GM18517 (cell line): ENCODE data around the gene PTPRK.

ENCODE experiments used
- ATAC-seq: cut with Tn5 transposase; IDR thresholded peaks from one replicate; pipeline ENCODE4 v1.9.1; 2021; ENCODE audit warnings: mild to moderate bottlenecking, moderate library complexity; ENCODE audit not compliant: unreplicated experiment

The PTPRK gene

DNA sequence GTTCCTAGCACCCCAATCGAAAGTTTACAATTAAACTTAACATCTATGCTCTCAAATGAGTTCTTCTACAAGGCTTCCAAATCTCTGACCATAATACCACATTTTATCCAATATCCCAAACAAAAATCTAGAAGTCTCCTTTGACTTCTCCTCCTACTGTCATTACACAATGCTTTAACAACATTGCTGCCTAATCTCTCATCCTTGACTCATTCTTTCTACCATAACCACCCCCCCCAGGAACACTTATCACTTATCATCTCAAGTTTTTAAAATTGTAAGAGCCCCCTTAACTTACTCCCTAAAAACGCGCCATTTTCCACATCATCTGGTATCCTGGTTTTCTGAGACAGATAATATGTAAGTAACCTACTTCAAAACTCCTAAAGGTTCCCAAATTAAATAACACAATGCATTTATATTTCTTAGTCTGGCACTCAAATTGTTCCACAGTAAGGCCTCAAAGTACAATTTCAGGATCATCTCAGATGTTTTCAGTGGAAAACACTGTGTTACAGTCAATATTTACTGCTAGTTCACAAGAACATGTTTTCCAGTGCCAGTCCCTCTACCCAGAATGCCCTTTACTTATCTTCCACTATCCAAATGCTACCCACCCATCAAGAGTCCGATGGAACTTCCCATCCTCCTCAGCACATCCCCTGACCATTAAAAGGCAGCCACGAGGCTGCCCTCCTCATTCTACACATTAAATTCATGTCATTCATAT is 311.4 kb downstream of the PTPRK start:
- no peak for ATAC-seq

DNA sequence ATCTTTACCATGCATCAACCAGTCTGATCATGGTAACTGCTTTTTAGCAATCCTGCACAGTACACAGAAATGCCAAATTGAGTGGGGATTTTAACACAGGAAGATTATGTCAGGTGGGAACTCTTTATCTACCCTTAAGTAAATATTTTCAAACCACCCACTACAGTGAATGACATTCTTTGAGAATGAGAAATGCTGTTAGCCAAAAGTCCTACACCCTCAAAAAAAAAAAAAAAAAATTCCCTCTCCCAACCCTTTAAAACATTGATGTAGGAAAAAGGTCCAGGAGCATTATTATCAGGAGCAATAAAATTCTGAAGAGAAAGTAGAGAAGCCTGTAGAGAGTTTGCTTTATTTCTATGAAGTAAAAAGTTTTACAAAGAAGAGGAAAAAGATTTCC is 312.3 kb downstream of the PTPRK start:
- ATAC-seq: no peak

DNA sequence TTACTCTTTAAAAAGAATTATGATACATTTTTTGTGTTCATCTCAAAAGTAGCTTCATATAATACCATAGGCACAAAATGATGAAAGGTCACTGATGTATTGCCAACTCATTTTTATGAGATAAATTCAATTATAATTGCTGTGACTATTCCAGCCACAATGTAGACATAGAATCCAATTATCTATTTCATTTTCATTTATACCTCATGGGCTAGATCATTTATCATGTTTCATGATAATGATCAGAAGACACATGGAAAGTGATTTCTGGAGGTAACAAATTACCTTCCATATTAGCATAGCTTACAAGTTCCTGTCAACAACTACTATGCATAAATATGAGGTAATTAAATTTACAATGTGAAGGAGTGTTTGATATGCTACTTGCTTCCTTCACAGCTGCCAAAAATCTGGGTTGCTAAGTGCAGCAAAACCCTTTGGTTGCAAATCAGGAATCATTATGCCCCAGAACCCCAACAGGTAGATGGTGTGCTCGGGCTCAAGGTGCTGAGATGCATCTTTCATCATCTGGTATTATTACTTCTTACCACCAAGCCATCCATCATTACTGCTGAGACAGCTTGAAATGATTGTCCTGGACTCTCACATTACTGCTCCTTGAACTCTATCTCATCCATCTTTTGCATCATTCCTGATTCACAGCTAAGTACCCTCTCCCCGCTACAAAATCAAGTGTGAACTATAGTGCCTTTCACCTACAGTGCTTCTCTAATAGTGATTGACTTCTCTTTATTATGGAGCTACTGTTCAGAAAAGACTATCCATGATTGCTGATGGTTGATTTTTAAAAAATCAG is 313.6 kb downstream of the PTPRK start:
- no peak for ATAC-seq

DNA sequence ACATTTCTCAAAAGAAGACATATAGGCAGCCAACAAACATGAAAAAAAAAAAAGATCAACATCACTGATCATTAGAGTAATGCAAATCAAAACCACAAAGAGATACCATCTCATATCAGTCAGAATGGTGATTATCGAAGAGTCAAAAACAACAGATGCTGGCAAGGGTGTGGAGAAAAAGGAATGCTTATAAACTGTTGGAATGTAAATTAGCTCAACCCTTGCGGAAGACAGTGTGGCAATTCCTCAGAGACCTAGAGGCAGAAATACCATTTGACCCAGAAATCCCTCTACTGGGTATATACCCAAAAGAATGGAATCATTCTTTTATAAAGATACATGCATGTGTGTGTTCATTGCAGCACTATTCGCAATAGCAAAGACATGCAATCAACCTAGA is 315.8 kb downstream of the PTPRK start:
- ATAC-seq: no peak

DNA sequence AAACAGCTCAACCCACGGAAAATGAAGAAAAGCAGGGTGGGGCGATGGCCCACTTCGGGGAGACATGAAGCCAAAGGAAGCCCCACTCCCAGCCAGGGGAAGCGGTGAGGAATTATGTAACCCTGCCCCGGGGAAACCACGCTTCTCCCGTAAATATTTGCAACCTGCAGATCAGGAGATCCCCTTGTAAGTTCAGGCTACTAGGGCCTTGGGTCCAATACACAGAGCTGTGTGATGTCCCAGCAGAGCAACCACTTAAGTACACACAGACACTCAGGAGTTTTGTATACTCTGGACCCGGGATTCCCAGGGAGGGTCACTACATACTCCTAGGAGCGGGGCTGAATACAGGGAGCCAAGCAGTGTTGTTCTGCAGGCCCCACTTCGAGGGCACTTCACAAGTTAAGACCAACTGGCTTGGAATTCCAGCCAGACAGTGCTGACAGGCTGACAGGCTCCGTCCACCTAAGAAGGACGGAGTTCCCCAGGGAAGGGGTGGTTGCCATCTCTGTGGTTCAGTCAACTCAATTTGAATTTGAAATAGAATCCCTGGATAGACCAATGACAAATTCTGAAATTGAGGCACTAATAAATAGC is 318.1 kb downstream of the PTPRK start:
- ATAC-seq: no peak

DNA sequence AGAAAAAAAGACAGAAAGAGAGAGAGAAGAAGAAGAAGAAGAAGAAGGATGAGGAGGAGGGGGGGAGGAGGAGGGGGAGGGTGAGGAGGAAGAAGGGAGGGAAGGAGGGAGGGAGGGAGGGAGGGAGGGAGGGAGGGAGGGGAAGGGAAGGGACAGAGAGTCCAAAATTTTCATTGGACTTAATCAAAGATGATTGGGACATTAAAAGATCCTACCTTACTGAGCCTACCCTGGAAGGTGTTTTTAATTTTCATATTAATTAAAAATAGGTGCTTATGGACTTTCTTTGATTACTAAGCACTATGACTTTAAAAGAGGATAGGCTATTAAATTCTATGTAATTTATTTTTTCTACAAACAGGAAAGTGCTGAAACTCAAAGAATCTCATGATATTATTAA is 319.6 kb downstream of the PTPRK start:
- no peak for ATAC-seq

DNA sequence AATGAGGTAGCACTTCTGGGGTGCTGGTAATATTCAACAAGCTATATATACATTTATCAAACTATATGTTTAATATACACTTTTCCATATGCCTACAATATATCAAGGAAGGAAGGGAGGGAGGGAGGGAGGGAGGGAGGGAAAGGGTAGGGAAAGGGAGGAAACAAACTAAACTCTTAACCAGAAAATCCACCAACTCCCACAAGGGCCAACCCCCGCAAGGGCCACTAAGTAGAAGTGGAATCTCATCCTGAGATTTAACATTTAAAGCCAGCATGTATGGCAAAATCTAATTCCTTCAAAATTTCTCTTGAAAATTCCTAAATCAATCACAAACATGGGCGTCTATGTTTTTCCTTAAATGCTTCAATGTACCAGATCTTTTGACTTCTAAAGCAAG is 320.9 kb downstream of the PTPRK start:
- ATAC-seq: no peak

DNA sequence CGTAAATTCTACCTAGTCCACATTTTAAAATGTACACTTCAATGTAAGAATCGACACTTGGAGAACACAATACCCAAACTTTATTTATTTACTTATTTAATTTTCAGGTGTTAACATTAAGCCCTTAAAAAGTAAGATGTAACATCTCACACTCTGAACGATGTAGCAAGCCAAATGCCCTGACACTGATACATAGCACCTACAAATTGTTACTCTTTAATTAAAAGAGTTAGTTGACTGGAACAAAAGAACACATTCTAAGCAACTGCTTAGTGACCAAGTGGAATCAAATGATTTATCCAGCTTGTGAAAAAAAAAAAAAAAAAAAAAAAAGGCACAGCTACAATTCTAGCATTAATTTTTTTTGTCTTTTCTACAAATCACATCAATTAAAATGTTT is 327.4 kb downstream of the PTPRK start:
- no peak for ATAC-seq

DNA sequence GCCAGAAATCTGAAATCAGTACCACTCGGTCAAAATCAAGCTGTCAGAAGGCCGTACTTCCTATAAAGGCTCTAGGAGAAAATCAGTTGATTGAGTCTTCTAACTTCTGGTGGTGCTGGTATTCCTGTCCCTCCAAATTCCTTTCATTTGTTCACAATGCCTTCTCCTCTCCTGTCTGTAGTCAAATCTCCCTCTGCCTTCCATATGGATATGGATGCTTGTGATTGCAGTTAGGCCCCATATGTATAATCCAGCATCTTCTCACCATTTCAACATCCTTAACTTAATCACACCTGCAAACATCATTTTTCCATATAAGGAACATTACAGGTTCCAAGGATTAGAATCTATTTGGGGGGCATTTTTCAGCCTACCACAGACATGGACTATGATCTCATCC is 331.7 kb downstream of the PTPRK start:
- ATAC-seq: no peak

DNA sequence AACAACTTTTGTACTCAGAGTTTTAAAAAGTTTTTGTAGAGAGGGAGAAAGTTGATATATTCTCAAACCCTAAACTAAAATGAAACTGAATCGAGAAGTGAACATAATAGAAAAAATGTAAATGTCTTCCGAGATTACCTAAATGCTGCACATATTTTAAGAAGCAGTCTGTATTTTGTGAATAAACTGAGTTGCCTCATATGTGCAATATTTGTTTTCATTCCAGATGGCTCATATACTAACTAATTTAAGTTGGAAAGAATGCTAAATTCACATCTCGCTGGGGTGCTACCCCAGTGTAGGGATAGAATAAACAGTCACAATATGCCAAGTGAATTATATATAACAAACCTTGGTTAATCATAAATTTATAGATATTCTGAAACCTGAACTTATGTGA is 333.7 kb downstream of the PTPRK start:
- no peak for ATAC-seq

DNA sequence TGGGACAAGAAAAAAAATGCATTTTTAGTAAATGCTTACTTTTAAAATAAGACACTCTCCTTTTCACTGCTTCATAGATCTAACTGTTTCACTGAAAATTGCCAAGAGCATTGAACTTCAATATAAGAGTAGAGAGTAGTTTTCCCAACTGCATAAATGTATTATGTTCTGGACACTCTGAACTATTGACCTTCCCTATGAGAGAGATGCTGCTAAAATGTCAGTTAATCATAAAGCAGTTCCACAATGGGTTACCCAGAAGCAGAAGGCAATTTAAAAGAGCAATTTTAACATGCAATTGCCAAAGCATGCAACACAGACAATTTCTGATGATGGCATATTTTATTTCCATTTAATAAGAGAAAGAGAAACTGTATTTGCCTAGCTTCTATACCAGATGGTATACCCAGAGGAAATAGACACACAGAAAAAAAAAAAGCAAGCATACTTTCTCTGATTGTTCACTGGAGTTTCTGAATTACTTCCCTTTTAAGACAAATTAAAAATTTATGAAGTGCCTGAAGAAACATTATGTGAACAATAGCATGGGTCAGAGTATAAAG is 340.4 kb downstream of the PTPRK start:
- ATAC-seq: no peak

DNA sequence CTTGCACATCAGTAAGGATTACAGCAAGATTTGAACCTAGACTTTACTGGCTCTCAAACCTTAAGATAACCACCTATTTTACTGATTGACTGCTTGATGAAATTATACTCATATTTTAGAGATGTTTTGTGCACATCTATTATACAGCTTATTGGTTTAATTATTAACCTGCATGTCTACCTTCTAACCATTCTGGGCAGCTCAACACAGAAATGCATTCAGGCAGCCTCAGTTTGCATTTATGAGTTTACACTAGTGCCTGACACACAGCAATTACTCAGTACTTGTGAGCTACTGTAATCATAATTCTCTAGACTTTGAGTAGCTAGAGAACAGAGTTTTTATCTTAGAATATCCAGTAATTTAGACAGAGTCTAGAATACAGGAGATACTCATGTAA is 345.7 kb downstream of the PTPRK start:
- no peak for ATAC-seq

DNA sequence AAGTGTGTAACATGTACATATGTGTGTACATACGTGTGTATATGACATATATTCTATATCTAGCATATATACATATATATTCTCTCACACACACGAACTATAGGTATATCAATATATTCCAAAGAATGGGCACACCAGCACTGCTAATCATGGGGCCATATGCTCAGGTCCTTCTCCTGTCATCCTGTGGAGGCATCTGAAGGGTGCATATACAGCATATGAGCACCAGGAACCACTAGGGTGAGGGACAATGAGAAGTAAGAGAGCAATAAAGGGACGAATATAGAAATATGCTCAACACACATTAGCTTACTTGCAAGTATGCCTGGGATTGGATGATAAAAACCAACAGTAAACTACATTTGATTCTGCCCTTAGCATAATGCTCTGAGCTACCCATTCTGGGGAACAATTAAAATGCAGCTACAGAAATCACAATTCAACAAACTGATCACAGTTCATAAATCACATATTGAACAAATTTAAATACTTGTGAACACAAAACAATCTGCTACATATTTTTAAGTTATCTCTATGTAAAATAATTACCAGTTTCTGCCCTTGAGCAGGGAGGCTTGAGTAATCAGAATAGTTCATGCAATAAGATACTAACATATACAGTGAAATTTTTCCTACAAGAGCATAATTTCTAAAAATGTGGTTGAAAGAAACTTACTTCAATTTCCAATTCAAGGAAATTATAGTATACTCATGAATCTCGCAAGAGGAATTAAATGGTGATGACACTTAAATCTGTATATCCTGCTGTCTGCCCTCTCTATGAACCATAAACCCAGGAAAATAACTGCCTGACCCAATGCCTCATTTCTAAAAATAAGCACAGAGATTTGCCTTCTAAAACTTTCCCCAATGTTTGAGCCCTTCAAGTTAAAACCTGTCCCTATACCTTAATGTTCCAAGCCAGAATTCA is 347.4 kb downstream of the PTPRK start:
- no peak for ATAC-seq

DNA sequence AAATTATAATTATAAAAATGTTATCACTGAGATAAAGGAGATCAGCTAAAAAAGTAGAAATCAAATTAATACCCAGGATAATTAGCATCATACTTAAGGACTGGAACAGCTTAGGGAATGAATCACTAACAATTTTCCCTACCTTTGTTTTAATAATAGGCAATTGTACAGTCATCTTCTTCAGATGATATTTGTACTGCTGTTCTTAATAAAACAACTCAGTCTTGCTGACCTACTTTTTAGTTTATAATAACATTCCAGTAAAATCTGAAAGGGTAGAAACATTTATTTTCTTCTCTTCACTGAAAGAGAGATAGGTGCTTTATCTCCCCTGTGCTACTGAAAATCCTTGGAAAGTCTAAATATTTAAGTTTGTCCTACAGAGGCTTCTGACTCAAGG is 348.3 kb downstream of the PTPRK start:
- no peak for ATAC-seq

DNA sequence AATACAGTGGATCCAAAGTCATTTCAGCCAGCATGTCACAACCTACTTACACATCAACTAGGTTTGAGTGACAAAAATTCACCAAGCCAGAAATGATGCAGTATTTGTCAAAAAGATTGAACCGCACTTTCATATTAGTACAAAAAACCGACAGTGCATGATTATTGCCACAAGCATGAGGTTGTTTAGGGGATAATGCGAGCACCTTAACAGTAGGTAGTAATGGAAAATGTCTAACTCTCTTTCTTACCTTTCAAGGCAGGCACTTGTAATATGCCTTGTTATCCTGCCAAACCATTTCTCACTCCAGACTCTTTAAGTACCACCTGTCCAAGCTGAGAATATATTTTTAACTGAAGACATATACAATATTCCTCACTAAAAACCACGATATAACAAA is 349.2 kb downstream of the PTPRK start:
- no peak for ATAC-seq

DNA sequence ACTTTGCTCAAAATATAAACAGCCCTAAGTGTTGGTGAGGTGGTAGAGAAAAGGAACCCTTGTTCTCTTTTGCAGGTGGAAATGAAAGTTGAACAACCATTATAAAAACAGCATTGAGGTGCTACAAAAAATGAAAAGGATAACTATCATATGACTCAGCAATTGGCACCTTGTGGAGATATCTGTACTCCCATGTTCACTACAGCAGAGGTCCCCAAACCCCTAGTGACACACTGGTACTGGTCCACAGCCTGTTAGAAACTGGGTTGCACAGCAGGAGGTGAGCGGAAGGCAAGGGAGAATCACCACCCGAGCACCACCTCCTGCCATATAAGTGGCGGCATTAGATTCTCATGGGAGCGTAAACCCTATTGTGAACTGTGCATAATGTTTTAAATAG is 352.2 kb downstream of the PTPRK start:
- no peak for ATAC-seq

DNA sequence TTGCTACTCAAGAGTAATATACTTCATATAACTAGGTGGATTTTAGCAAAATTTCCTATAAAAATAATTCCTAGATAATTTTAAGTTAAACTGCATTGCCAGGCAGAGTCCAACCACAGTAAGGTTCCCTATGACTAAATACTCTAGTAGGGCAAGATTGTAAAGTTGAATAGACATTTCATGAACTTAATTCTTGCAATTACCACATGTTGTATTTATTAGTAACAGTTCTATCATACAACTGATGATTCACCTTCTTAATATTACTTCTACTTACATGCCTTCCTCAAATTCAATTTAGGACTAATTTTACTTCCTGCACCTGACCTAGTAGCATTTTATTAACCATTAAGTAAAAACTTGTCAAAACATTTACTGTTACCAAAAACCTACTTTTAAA is 352.8 kb downstream of the PTPRK start:
- ATAC-seq: no peak

DNA sequence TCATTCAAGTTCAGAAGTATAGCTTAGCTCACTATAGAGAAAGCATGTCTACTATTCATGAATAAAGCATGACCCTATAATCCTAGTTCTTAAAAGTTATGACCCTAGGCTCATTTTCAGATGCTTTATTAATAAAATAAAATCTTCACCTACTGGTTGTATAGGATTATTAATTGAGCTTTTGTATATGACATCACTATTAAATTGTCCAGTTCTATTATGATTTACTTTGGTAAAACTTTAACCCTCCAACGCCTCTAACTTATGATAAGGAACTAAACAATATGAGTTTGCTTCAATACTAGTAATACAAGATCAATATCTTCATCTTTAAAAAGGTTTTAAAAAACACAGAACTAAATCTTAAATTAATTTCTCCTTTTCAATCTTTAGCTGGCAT is 356.1 kb downstream of the PTPRK start:
- ATAC-seq: no peak

DNA sequence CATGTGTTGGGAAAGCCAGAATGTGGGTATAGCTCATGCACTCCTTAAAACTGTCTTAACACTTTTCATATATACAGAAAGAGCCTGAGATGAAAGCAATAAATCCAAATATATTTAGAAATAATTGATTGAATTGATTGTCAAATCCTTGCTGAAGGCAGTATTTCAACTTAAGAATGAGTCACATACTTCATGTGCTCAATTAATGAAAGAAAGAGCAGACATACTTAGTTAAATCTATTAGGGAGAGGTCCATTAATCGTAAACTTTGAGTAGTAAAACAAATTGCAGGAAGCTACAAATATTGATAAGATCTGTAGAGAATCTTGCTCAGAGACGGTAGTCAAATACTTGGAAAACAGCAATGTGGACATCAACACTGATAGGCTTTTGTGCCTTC is 358.0 kb downstream of the PTPRK start:
- ATAC-seq: no peak

DNA sequence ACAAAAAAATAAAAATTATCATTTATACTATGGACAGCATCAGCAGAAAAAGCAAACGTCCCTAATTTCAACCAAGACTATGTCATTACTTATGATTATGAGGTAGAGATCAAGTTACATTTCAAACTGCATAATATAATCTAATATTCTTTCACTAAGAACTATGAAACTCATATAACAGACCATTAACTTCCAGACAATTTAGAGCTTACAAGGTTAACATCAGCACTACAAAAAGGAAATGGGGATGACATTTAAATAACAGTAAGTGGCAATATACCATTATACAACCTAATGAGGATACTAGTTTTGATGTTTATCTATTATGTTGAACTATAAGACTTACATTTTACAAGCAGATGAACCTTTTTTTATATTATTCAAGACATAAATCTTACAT is 358.6 kb downstream of the PTPRK start:
- ATAC-seq: no peak

DNA sequence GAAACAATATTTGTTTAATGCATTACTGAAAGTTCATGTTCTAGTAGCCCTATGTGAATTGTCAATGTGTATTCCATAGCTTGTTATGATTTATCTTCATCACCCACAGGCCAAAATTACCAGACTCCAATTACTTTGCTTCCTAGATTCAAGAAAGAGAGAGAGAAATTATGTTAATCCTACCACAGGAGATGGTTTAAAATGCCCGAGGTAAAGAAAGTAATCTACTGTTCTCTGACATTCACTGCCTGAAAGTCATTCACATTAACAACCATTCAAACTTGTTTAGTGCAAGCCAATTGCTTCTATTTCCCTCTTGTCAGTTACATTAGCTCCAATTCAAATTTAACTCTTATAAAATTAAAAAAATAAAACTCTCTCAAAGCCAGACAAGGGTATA is 359.1 kb downstream of the PTPRK start:
- ATAC-seq: no peak
